NCI-H748 (cell line): ENCODE results near the gene RANBP9.

Experiments
- DNase-seq: peaks from one replicate; lab custom pipeline; 2025; ENCODE audit not compliant: unreplicated experiment; lab: John Stamatoyannopoulos, UW

Gene RANBP9

GRCh38 chr6:13604546-13605416 is 106.9 kb downstream of the RANBP9 start:
- no peak for DNase-seq

GRCh38 chr6:13604135-13604534 is 107.5 kb downstream of the RANBP9 start:
- no peak for DNase-seq

GRCh38 chr6:13600036-13600435 is 111.6 kb downstream of the RANBP9 start:
- no peak for DNase-seq

GRCh38 chr6:13597073-13597472 is 114.6 kb downstream of the RANBP9 start:
- DNase-seq, result no peak

GRCh38 chr6:13593720-13594119 is 117.9 kb downstream of the RANBP9 start:
- DNase-seq, result no peak

GRCh38 chr6:13593103-13593502 is 118.5 kb downstream of the RANBP9 start:
- no peak for DNase-seq

GRCh38 chr6:13591205-13591921 is 120.3 kb downstream of the RANBP9 start:
- DNase-seq, result no peak

- no peak for DNase-seq
Observed at GRCh38 chr6:13590574-13591153, 121.0 kb downstream of the RANBP9 start.

- DNase-seq, result no peak
Observed at GRCh38 chr6:13589801-13590200, 121.8 kb downstream of the RANBP9 start.

GRCh38 chr6:13586603-13587542 is 124.8 kb downstream of the RANBP9 start:
- DNase-seq, result no peak

- no peak for DNase-seq
Observed at GRCh38 chr6:13581700-13582229, 129.9 kb downstream of the RANBP9 start.

GRCh38 chr6:13579911-13580310 is 131.7 kb downstream of the RANBP9 start:
- no peak for DNase-seq

- no peak for DNase-seq
Observed at GRCh38 chr6:13577926-13578325, 133.7 kb downstream of the RANBP9 start.

GRCh38 chr6:13576017-13576416 is 135.6 kb downstream of the RANBP9 start:
- no peak for DNase-seq

GRCh38 chr6:13575377-13575775 is 136.3 kb downstream of the RANBP9 start:
- DNase-seq, result no peak

- peak; percentile 98 for DNase-seq
Observed at GRCh38 chr6:13574571-13575376, 136.9 kb downstream of the RANBP9 start, which contains the start of gene SIRT5. Gene SIRT5 (plus strand): TSS chr6:13574601. CDS start chr6:13584111, 9,510 bp downstream.

GRCh38 chr6:13574149-13574570 is 137.5 kb downstream of the RANBP9 start:
- DNase-seq, result peak; percentile 99

- DNase-seq, result peak; percentile 63
Observed at GRCh38 chr6:13573669-13574110, 137.9 kb downstream of the RANBP9 start.

GRCh38 chr6:13572951-13573654 is 138.5 kb downstream of the RANBP9 start:
- DNase-seq, result no peak
